Measurements from ENCODE around the gene KCNH5.

The KCNH5 gene

GRCh38 chr14:62954165-62954564 is 91.1 kb downstream of the KCNH5 start:
- TF ChIP-seq REST (IDR thresholded peaks at IDR 0.05; ENCODE audit: insufficient read depth in 1 of 2, low read depth in 2 of 2, low read length in 2 of 2) (no peak), SIN3A (IDR thresholded peaks at IDR 0.05; ENCODE audit: borderline replicate concordance, insufficient read depth, low read length) (no peak), TAF1 (IDR thresholded peaks at IDR 0.05; ENCODE audit: borderline replicate concordance, insufficient read depth, low read length) (no peak), POLR2AphosphoS5 (IDR thresholded peaks at IDR 0.05; ENCODE audit: low read depth, low read length) (no peak), FOXP2 (optimal IDR thresholded peaks at IDR 0.05; ENCODE audit: borderline replicate concordance, extremely low read depth, extremely low read length, insufficient read depth) (no peak)

DNA sequence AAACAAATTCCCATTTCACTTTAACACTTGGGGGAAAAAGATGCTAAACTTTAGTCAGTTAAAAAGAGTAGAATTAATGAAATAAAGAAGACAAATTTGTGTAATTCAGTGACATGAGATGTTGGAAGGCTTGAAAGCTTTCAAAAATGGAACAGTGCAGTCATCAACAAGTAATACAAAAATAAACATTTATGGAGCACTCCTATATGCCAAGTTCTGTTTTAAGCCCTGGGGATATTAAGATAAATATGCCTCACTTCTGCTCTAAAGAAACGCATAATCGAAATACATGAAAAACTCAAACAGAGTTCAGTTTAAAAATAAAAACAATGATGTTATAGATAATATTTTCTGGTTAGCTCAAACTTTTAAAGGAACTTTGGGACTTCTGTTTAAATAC is 93.0 kb downstream of the KCNH5 start:
- TF ChIP-seq SIN3A (IDR thresholded peaks at IDR 0.05; ENCODE audit: borderline replicate concordance, insufficient read depth, low read length) (no peak), REST (IDR thresholded peaks at IDR 0.05; ENCODE audit: insufficient read depth in 1 of 2, low read depth in 2 of 2, low read length in 2 of 2) (no peak), TAF1 (IDR thresholded peaks at IDR 0.05; ENCODE audit: borderline replicate concordance, insufficient read depth, low read length) (no peak), POLR2AphosphoS5 (IDR thresholded peaks at IDR 0.05; ENCODE audit: low read depth, low read length) (no peak), FOXP2 (optimal IDR thresholded peaks at IDR 0.05; ENCODE audit: borderline replicate concordance, extremely low read depth, extremely low read length, insufficient read depth) (no peak)

GRCh38 chr14:62947301-62947700 is 98.0 kb downstream of the KCNH5 start:
- no peak for TF ChIP-seq REST (IDR thresholded peaks at IDR 0.05; ENCODE audit: insufficient read depth in 1 of 2, low read depth in 2 of 2, low read length in 2 of 2)
- TF ChIP-seq FOXP2 (optimal IDR thresholded peaks at IDR 0.05; ENCODE audit: borderline replicate concordance, extremely low read depth, extremely low read length, insufficient read depth), result no peak
- no peak for TF ChIP-seq TAF1 (IDR thresholded peaks at IDR 0.05; ENCODE audit: borderline replicate concordance, insufficient read depth, low read length)
- no peak for TF ChIP-seq SIN3A (IDR thresholded peaks at IDR 0.05; ENCODE audit: borderline replicate concordance, insufficient read depth, low read length)
- no peak for TF ChIP-seq POLR2AphosphoS5 (IDR thresholded peaks at IDR 0.05; ENCODE audit: low read depth, low read length)

DNA sequence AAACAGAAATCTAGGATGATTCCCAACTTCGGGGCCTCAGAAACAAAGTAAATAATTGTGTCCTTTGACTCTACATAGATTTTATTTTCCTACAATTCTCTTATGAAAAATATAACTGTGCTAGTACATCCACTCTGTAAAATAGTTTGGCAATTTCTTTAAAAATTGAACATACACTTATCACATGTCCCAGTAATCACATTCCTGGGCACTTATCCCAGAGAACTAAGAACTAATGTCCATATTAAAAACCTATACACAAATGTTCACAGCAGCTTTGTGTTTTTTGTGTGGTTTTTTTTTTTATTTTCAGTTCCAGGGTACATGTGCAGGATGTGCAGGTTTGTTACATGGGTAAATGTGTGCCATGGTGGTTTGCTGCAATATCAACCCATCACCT is 99.0 kb downstream of the KCNH5 start:
- TF ChIP-seq SIN3A (IDR thresholded peaks at IDR 0.05; ENCODE audit: borderline replicate concordance, insufficient read depth, low read length), result no peak
- TF ChIP-seq TAF1 (IDR thresholded peaks at IDR 0.05; ENCODE audit: borderline replicate concordance, insufficient read depth, low read length), result no peak
- no peak for TF ChIP-seq REST (IDR thresholded peaks at IDR 0.05; ENCODE audit: insufficient read depth in 1 of 2, low read depth in 2 of 2, low read length in 2 of 2)
- TF ChIP-seq FOXP2 (optimal IDR thresholded peaks at IDR 0.05; ENCODE audit: borderline replicate concordance, extremely low read depth, extremely low read length, insufficient read depth), result no peak
- no peak for TF ChIP-seq POLR2AphosphoS5 (IDR thresholded peaks at IDR 0.05; ENCODE audit: low read depth, low read length)

GRCh38 chr14:62943202-62943601 is 102.1 kb downstream of the KCNH5 start:
- TF ChIP-seq FOXP2 (optimal IDR thresholded peaks at IDR 0.05; ENCODE audit: borderline replicate concordance, extremely low read depth, extremely low read length, insufficient read depth), result no peak
- TF ChIP-seq REST (IDR thresholded peaks at IDR 0.05; ENCODE audit: insufficient read depth in 1 of 2, low read depth in 2 of 2, low read length in 2 of 2), result no peak
- TF ChIP-seq SIN3A (IDR thresholded peaks at IDR 0.05; ENCODE audit: borderline replicate concordance, insufficient read depth, low read length), result no peak
- no peak for TF ChIP-seq TAF1 (IDR thresholded peaks at IDR 0.05; ENCODE audit: borderline replicate concordance, insufficient read depth, low read length)
- TF ChIP-seq POLR2AphosphoS5 (IDR thresholded peaks at IDR 0.05; ENCODE audit: low read depth, low read length), result no peak
